Kidney (tissue), 14 donors: ENCODE data around the gene PRKCE. TPM values are rescaled to one million over a fixed set of nuclear protein-coding genes. Genes with fewer than 3 reads are reported as not detected.

Experiments
- DNase-seq, 5 donors: peaks; one replicate each; pipeline ENCODE4 v3.0.0-alpha.2; 2013 to 2020
- FAIRE-seq: peaks from 2 replicates; lab custom pipeline; 2012; peaks lifted over from hg19 to GRCh38; lab: Jason Lieb, UNC
- H3K27ac ChIP-seq, 2 donors: one replicate each; pipeline ENCODE4 v1.7.0; 2013; ENCODE audit warnings: low read depth in 2 of 2, low read length in 2 of 2, inconsistent platforms in 1 of 2
- H3K27me3 ChIP-seq: one replicate; pipeline ENCODE4 v1.7.1; 2013; ENCODE audit warnings: low read length, inconsistent platforms; ENCODE audit not compliant: control insufficient read depth, insufficient read depth
- H3K36me3 ChIP-seq, 3 donors: one replicate each; pipeline versions ENCODE4 v1.7.0 to v1.7.1; 2013; ENCODE audit warnings: low read length in 3 of 3, control low read depth in 1 of 3, inconsistent platforms in 1 of 3; ENCODE audit not compliant: insufficient read depth in 3 of 3, control insufficient read depth in 2 of 3
- H3K4me1 ChIP-seq, 3 donors: one replicate each; pipeline versions ENCODE4 v1.7.0 to v1.7.1; 2013; ENCODE audit warnings: low read length in 3 of 3, inconsistent platforms in 1 of 3, low read depth in 1 of 3; ENCODE audit not compliant: control insufficient read depth in 2 of 3, insufficient read depth in 2 of 3
- H3K4me3 ChIP-seq, 3 donors: one replicate each; pipeline versions ENCODE4 v1.7.0 to v1.8.1; 2013; ENCODE audit warnings: low read length in 3 of 3, control low read depth in 1 of 3, inconsistent platforms in 1 of 3
- H3K9ac ChIP-seq, 3 donors: one replicate each; pipeline versions ENCODE4 v1.7.0 to v1.7.1; 2013; ENCODE audit warnings: low read length in 3 of 3, control low read depth in 1 of 3, inconsistent platforms in 1 of 3
- H3K9me3 ChIP-seq, 3 donors: one replicate each; pipeline versions ENCODE4 v1.7.0 to v1.7.1; 2013; ENCODE audit warnings: low read length in 3 of 3, control low read depth in 1 of 3, inconsistent platforms in 1 of 3; ENCODE audit not compliant: control insufficient read depth in 2 of 3, insufficient read depth in 1 of 3
- CTCF ChIP-seq: IDR thresholded peaks from 3 replicates; pipeline ENCODE4 v1.5.1; 2012; ENCODE audit warnings: mild to moderate bottlenecking, moderate library complexity, borderline replicate concordance; ENCODE audit not compliant: insufficient read depth; ENCODE audit errors: extremely low read depth
- intact Hi-C: fragments of 100-400 bp; cut with DNase I; formaldehyde crosslinking; loops from one replicate; pipeline ENCODE4 v1.11.1; 2022
- polyA plus RNA-seq: library from polyadenylated mRNA; stranded (reverse); fragments of 350-450 nt; fragmentation: Illumina TruSeq; extraction: RNeasy Lipid Tissue Mini Kit (QIAGEN cat#74804); gene quantifications from one replicate; pipeline ENCODE4 v1.2.3, GENCODE V29; 2014; ENCODE audit warnings: low read depth, low replicate concordance; ENCODE audit not compliant: insufficient read depth
- total RNA-seq: library from RNA; stranded (reverse); fragmentation: NEBNext Ultra II Directional; extraction: Animal tissue kit (Norgen Biotek cat#: 25700); gene quantifications from one replicate; pipeline ENCODE4 v1.2.1, GENCODE V29; 2021
- donor health status: control.
- donor health status: control.
- donor health status: control.
- donor health status: control.
- donor health status: control.
- donor health status: DM: yes; HTN: yes; CAD: no.
- donor health status: Normal renal cell carcinoma (clear cell type).

The PRKCE gene
- total and polyA plus RNA-seq, 2 donors from 2014 or later: 11.1 to 27.3 TPM

- Histone ChIP-seq H3K9me3 (no peaks in the 10 kb centered on the region), H3K4me1 (peaks cover 3 to 11% (median 11%) of the 10 kb centered on the region in 3 donors), H3K4me3 (no peak overlapping the region), H3K36me3 (peaks cover 0 to 4% (median 0%) of the 10 kb centered on the region in 3 donors), H3K27ac (no peak overlapping the region), H3K9ac (no peak overlapping the region), H3K27me3 (no peaks in the 10 kb centered on the region)
- no peak for FAIRE-seq
- no peak for TF ChIP-seq CTCF
- intact Hi-C loops: no loop called here
- DNase-seq: no peak
These were observed 528.7 kb downstream of the PRKCE start for GRCh38 chr2:46180189-46180588.

GRCh38 chr2:46181306-46181705, 529.8 kb downstream of the PRKCE start:
- intact Hi-C loops: no loop called here

GRCh38 chr2:46181789-46182530, 530.5 kb downstream of the PRKCE start:
- no peak for TF ChIP-seq CTCF
- Histone ChIP-seq H3K27ac (no peak overlapping the region), H3K27me3 (no peaks in the 10 kb centered on the region), H3K4me3 (no peak overlapping the region), H3K9ac (no peak overlapping the region), H3K4me1 (peaks cover 3 to 11% (median 11%) of the 10 kb centered on the region in 3 donors), H3K36me3 (peaks cover 0 to 5% (median 0%) of the 10 kb centered on the region in 3 donors), H3K9me3 (no peaks in the 10 kb centered on the region)
- DNase-seq (no peak), FAIRE-seq (no peak)
- intact Hi-C loops: no loop called here

More at GRCh38 chr2:46181306-46181705, 529.8 kb downstream of the PRKCE start:
- no peak for DNase-seq
- no peak for TF ChIP-seq CTCF
- no peaks in the 10 kb centered on the region for H3K9me3 ChIP-seq
- no peak overlapping the region for H3K4me3 ChIP-seq
- H3K27ac ChIP-seq: no peak overlapping the region
- H3K27me3 ChIP-seq: no peaks in the 10 kb centered on the region
- H3K4me1 ChIP-seq: peaks cover 3 to 11% (median 11%) of the 10 kb centered on the region in 3 donors
- H3K9ac ChIP-seq: no peak overlapping the region
- peaks cover 0 to 5% (median 0%) of the 10 kb centered on the region in 3 donors for H3K36me3 ChIP-seq
- no peak for FAIRE-seq
